Skeletal muscle cell (primary cell): ENCODE measurements around the gene NOPCHAP1.
"Not testable (repeated sequence)": the region's sequence is repeated elsewhere in the genome, so short reads cannot be mapped to it uniquely, and the experiment has no call there.

Experiments
- DNase-seq: peaks from one replicate; pipeline ENCODE4 v3.0.0-alpha.2; 2010; ENCODE audit warnings: low read depth
- H3K4me3 ChIP-seq: 2 replicates; pipeline ENCODE4 v1.5.1; 2011; ENCODE audit warnings: low read depth, mild to moderate bottlenecking, control low read depth, low read length, moderate library complexity

The NOPCHAP1 gene

GRCh38 chr12:104963757-104964156 is 22.4 kb upstream of the NOPCHAP1 start:
- H3K4me3 ChIP-seq = no peak overlapping the region
- DNase-seq = no peak

GRCh38 chr12:104964167-104964855 is 21.8 kb upstream of the NOPCHAP1 start:
- no peak overlapping the region for H3K4me3 ChIP-seq
- DNase-seq = no peak

- no peak for DNase-seq
Measured at GRCh38 chr12:104964856-104965205, 21.3 kb upstream of the NOPCHAP1 start.

GRCh38 chr12:104966677-104967076 is 19.4 kb upstream of the NOPCHAP1 start:
- DNase-seq = no peak

More at GRCh38 chr12:104964856-104965205, 21.3 kb upstream of the NOPCHAP1 start:
- no peak overlapping the region for H3K4me3 ChIP-seq

GRCh38 chr12:104969343-104969742 is 16.8 kb upstream of the NOPCHAP1 start:
- no peak overlapping the region for H3K4me3 ChIP-seq

More at GRCh38 chr12:104966677-104967076, 19.4 kb upstream of the NOPCHAP1 start:
- no peak overlapping the region for H3K4me3 ChIP-seq

GRCh38 chr12:104971306-104971705 is 14.8 kb upstream of the NOPCHAP1 start:
- DNase-seq = no peak
- no peak overlapping the region for H3K4me3 ChIP-seq

More at GRCh38 chr12:104969343-104969742, 16.8 kb upstream of the NOPCHAP1 start:
- no peak for DNase-seq

- no peak overlapping the region for H3K4me3 ChIP-seq
Measured at GRCh38 chr12:104973250-104973649, 12.9 kb upstream of the NOPCHAP1 start.

GRCh38 chr12:104974626-104975290 is 11.4 kb upstream of the NOPCHAP1 start:
- H3K4me3 ChIP-seq = no peak overlapping the region
- no peak for DNase-seq

More at GRCh38 chr12:104973250-104973649, 12.9 kb upstream of the NOPCHAP1 start:
- DNase-seq = no peak

- H3K4me3 ChIP-seq = no peak overlapping the region
- no peak for DNase-seq
Measured at GRCh38 chr12:104975587-104976343, 10.4 kb upstream of the NOPCHAP1 start.

- no peak for DNase-seq
- no peak overlapping the region for H3K4me3 ChIP-seq
Measured at GRCh38 chr12:104976703-104977102, 9.4 kb upstream of the NOPCHAP1 start.

- H3K4me3 ChIP-seq, DNase-seq: not testable (repeated sequence)
Measured at GRCh38 chr12:104977688-104978087, 8.4 kb upstream of the NOPCHAP1 start.

- H3K4me3 ChIP-seq = no peak overlapping the region
- DNase-seq = no peak
Measured at GRCh38 chr12:104985206-104985605, 910 bp upstream of the NOPCHAP1 start.

- DNase-seq = no peak
- H3K4me3 ChIP-seq = no peak overlapping the region
Measured at GRCh38 chr12:104990950-104991349, 4.8 kb downstream of the NOPCHAP1 start.

- H3K4me3 ChIP-seq = no peak overlapping the region
- no peak for DNase-seq
Measured at GRCh38 chr12:104991565-104992128, 5.5 kb downstream of the NOPCHAP1 start.

GRCh38 chr12:104994336-104994735 is 8.2 kb downstream of the NOPCHAP1 start:
- no peak for DNase-seq
- no peak overlapping the region for H3K4me3 ChIP-seq

GRCh38 chr12:104997541-104997940 is 11.4 kb downstream of the NOPCHAP1 start:
- no peak for DNase-seq

GRCh38 chr12:104998423-104999346 is 12.6 kb downstream of the NOPCHAP1 start:
- no peak overlapping the region for H3K4me3 ChIP-seq
- DNase-seq = no peak

More at GRCh38 chr12:104997541-104997940, 11.4 kb downstream of the NOPCHAP1 start:
- no peak overlapping the region for H3K4me3 ChIP-seq

- no peak overlapping the region for H3K4me3 ChIP-seq
- no peak for DNase-seq
Measured at GRCh38 chr12:104999347-104999685, 13.2 kb downstream of the NOPCHAP1 start.

- no peak overlapping the region for H3K4me3 ChIP-seq
- DNase-seq = no peak
Measured at GRCh38 chr12:105001476-105001875, 15.4 kb downstream of the NOPCHAP1 start.
